Glutamatergic neuron (in vitro differentiated cells): ENCODE results near the gene RASSF8. TPM values are rescaled to one million over a fixed set of nuclear protein-coding genes. Genes with fewer than 3 reads are reported as not detected.

ENCODE experiments used
- DNase-seq: peaks from one replicate; pipeline ENCODE4 v3.0.0; 2022
- H3K27ac Mint-ChIP-seq: one replicate; pipeline ENCODE4 v1.8.0; 2020; ENCODE audit warnings: mild to moderate bottlenecking, mixed read lengths, inconsistent platforms; ENCODE audit not compliant: unreplicated experiment
- H3K27me3 Mint-ChIP-seq: one replicate; pipeline ENCODE4 v1.8.0; 2020; ENCODE audit warnings: mild to moderate bottlenecking, moderate library complexity, mixed read lengths, inconsistent platforms; ENCODE audit not compliant: unreplicated experiment
- H3K36me3 Mint-ChIP-seq: one replicate; pipeline ENCODE4 v1.8.0; 2020; ENCODE audit warnings: mild to moderate bottlenecking, mixed read lengths, inconsistent platforms; ENCODE audit not compliant: unreplicated experiment
- H3K4me1 Mint-ChIP-seq: one replicate; pipeline ENCODE4 v1.8.0; 2020; ENCODE audit warnings: mild to moderate bottlenecking, low read depth, mixed read lengths, inconsistent platforms; ENCODE audit not compliant: unreplicated experiment
- H3K4me3 Mint-ChIP-seq: one replicate; pipeline ENCODE4 v1.8.0; 2020; ENCODE audit warnings: mild to moderate bottlenecking, mixed read lengths, inconsistent platforms; ENCODE audit not compliant: unreplicated experiment
- H3K9me3 Mint-ChIP-seq: one replicate; pipeline ENCODE4 v1.8.0; 2020; ENCODE audit warnings: mild to moderate bottlenecking, moderate library complexity, mixed read lengths, inconsistent platforms; ENCODE audit not compliant: unreplicated experiment
- total RNA-seq: library from RNA; stranded (reverse); fragmentation: NEBNext Ultra II Directional; extraction: Animal tissue kit (Norgen Biotek cat#: 25700); gene quantifications from one replicate; pipeline ENCODE4 v1.2.1, GENCODE V29; 2021; ENCODE audit not compliant: unreplicated experiment
- TF ChIP-seq, protein P1 (sequence below): fragments of 200-600 bp; sonication (generic); IDR thresholded peaks from one replicate; pipeline ENCODE4 v1.5.0; 2021; ENCODE audit not compliant: partially characterized antibody, unreplicated experiment

The RASSF8 gene
- total RNA-seq, 1 donor from 2014 or later, result 41.3 TPM

DNA sequence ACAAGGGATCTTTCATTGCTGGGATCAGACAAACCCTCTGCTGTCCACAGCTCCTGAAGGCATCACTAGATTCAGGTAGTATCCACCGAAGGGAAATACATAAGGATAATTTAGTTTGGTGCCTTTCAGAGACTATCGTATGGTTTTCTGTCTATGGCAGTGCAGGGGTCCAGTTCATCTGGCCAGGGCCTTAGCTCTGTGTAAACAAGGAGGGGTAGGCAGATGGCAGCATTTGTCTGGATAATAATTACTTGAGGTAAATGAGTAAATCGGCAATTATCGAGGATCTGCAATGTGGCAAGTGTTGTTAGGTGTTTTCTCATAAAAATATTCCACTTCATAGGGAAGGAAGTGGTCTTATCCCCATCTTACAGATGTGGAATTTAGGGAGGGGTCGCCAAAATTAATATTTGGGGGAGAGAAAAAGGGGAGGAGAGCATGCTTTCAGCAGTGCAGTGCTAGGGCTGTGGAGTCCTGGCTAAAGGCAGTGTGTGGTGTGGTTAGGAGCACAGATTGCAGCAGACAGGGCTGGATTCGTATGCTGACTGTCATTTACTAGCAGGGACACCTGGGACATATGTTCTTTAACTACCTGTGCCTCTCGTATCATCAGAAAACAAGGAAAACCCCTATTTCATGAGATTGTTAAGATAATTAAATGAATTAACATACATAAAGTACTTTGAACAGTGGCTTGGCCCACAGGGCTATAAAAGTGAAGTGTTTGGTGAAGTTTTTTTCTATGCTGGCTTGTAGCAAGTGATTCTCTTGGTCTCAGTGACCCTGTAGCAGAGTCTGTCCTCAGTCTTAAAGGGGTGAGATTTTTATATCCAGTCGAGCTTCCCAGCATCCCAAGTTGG lies 27.1 kb downstream of the RASSF8 start:
- Mint-ChIP-seq H3K9me3 (no peaks in the 10 kb centered on the region), H3K27ac (peak overlapping the region; percentile 76), H3K4me1 (peaks cover 20% of the 10 kb centered on the region), H3K27me3 (no peaks in the 10 kb centered on the region), H3K36me3 (no peaks in the 10 kb centered on the region), H3K4me3 (peak overlapping the region; percentile 53)
- TF ChIP-seq, protein P1, sequence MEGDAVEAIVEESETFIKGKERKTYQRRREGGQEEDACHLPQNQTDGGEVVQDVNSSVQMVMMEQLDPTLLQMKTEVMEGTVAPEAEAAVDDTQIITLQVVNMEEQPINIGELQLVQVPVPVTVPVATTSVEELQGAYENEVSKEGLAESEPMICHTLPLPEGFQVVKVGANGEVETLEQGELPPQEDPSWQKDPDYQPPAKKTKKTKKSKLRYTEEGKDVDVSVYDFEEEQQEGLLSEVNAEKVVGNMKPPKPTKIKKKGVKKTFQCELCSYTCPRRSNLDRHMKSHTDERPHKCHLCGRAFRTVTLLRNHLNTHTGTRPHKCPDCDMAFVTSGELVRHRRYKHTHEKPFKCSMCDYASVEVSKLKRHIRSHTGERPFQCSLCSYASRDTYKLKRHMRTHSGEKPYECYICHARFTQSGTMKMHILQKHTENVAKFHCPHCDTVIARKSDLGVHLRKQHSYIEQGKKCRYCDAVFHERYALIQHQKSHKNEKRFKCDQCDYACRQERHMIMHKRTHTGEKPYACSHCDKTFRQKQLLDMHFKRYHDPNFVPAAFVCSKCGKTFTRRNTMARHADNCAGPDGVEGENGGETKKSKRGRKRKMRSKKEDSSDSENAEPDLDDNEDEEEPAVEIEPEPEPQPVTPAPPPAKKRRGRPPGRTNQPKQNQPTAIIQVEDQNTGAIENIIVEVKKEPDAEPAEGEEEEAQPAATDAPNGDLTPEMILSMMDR, result no peak
- DNase-seq, result no peak

DNA sequence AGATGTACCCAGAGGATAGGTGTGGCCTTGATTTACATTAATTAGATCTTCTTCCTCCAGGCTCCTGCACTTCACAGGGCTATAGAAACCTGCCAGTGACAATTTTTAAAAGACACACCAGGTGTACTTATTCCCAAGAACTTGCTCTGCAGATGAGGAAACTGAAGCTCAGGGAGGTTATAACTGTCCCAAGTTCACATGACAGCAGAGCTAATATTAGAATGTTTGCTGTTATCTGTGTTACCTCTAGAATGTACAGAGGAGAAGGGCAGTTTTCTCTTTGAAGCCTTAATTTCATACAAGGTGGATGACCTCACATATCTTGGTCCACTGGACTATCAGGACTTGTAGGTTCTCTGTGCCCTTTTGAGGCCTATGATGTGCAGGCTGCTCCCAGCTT lies 27.7 kb downstream of the RASSF8 start:
- Mint-ChIP-seq H3K4me3 (no peak overlapping the region), H3K4me1 (peaks cover 20% of the 10 kb centered on the region), H3K27ac (peak overlapping the region; percentile 34), H3K27me3 (no peaks in the 10 kb centered on the region), H3K36me3 (no peaks in the 10 kb centered on the region), H3K9me3 (no peaks in the 10 kb centered on the region)
- no peak for DNase-seq
- TF ChIP-seq, protein P1, result no peak

DNA sequence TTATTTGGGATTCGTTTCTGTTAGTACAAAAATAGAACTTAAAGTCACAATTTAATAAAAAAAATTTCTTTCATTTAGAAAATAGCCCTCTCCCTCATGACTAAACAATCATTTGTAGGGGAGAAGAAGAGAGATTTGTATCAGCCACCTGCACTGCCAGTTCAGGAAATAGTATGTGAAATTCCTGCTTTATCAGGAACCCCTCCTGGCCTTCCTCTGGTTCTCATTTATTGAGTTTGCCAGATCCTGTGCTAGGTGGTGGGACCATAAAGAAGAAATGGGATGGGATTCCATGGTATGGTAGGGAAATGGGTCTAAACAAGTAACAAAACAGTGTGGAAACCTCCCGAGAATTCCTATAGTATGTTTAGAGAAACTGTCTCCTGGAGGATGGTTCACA lies 30.0 kb downstream of the RASSF8 start:
- no peaks in the 10 kb centered on the region for H3K9me3 Mint-ChIP-seq
- no peaks in the 10 kb centered on the region for H3K36me3 Mint-ChIP-seq
- TF ChIP-seq, protein P1, result no peak
- H3K4me3 Mint-ChIP-seq, result no peak overlapping the region
- DNase-seq, result no peak
- H3K27me3 Mint-ChIP-seq, result peaks cover 2% of the 10 kb centered on the region
- peaks cover 20% of the 10 kb centered on the region for H3K4me1 Mint-ChIP-seq
- no peak overlapping the region for H3K27ac Mint-ChIP-seq

DNA sequence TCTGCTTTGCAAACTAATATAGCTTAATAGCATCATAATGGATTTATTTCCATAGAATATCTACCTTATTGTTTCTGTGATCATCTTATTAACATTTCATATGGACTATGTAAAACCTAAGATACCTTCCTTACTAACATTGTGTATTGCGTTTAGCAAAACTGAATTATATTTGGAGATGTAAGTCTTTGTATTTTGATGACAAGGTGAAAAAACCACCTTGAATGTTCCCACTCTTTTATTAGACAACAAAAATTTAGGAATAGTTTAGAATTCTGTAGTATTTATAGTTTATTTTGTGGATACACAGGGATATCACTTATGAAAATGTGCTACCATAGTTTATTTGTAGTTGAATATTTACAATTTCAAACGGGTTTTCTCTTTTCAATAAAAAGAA lies 32.0 kb downstream of the RASSF8 start:
- no peaks in the 10 kb centered on the region for H3K36me3 Mint-ChIP-seq
- no peak overlapping the region for H3K27ac Mint-ChIP-seq
- TF ChIP-seq, protein P1, result no peak
- peaks cover 2% of the 10 kb centered on the region for H3K27me3 Mint-ChIP-seq
- H3K4me1 Mint-ChIP-seq, result peaks cover 13% of the 10 kb centered on the region
- no peaks in the 10 kb centered on the region for H3K9me3 Mint-ChIP-seq
- DNase-seq, result no peak
- no peak overlapping the region for H3K4me3 Mint-ChIP-seq

DNA sequence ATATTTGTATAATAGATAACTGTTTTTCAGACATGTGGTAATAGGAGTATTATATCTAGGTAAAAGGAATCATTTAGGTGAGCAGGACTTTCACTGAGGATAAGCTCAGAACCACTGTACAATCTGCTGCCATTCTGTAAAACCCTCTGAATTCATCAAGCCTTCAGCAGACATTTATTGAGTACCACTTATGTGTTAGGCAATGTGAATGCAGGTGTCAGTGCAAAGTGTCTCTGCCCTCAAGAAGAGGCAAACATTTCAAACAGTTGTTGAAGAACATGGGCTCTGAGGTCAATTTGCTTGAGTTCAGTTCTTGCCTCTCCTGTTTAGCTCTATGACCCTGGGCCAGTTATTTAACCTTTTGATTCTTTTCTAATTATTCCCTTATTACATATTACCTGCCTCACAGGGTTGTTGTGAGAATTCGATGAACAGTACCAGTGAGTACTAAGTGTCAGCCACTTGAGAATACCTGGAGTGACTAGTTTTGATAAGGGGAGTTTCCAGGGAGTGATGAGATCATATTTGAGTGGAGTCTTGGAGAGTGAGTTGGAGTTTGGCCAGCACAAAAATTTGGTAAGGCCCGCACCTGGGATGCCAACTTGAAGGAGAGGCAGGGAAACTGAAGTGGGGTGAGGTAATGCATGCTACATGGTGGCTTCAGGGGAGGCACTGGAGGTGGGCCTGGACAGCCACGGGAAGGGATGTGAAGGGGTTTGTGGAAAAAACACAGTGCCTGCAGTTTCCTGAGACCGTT lies 33.7 kb downstream of the RASSF8 start:
- peaks cover 6% of the 10 kb centered on the region for H3K4me1 Mint-ChIP-seq
- H3K4me3 Mint-ChIP-seq, result no peak overlapping the region
- no peak overlapping the region for H3K27ac Mint-ChIP-seq
- TF ChIP-seq, protein P1, result no peak
- H3K27me3 Mint-ChIP-seq, result peaks cover 2% of the 10 kb centered on the region
- H3K9me3 Mint-ChIP-seq, result no peaks in the 10 kb centered on the region
- H3K36me3 Mint-ChIP-seq, result no peaks in the 10 kb centered on the region
- no peak for DNase-seq
